NCI-H345 (cell line): ENCODE measurements around the gene RBL1.
"Not testable (repeated sequence)": the region's sequence is repeated elsewhere in the genome, so short reads cannot be mapped to it uniquely, and the experiment has no call there.

Experiments
- DNase-seq: peaks from one replicate; lab custom pipeline; 2025; lab: John Stamatoyannopoulos, UW

Gene RBL1

GRCh38 chr20:37095599-37096414 lies at the start of gene RBL1:
Gene RBL1, minus strand, starts transcription at chr20:37095997. Its CDS starts 69 bp downstream, at chr20:37095928.
- DNase-seq, result peak; percentile 95

- DNase-seq, result no peak
Observed at GRCh38 chr20:37144856-37145404, 49.1 kb upstream of the RBL1 start.

GRCh38 chr20:37142708-37143107 lies 46.9 kb upstream of the RBL1 start:
- DNase-seq, result no peak

- DNase-seq, result no peak
Observed at GRCh38 chr20:37137547-37137946, 41.8 kb upstream of the RBL1 start.

GRCh38 chr20:37133952-37134351 lies 38.2 kb upstream of the RBL1 start:
- no peak for DNase-seq

- DNase-seq, result no peak
Observed at GRCh38 chr20:37131486-37131885, 35.7 kb upstream of the RBL1 start.

- DNase-seq, result no peak
Observed at GRCh38 chr20:37128803-37129202, 33.0 kb upstream of the RBL1 start.

- DNase-seq, result not testable (repeated sequence)
Observed at GRCh38 chr20:37126290-37126689, 30.5 kb upstream of the RBL1 start.

GRCh38 chr20:37123441-37123840 lies 27.6 kb upstream of the RBL1 start:
- no peak for DNase-seq

GRCh38 chr20:37120497-37120896 lies 24.7 kb upstream of the RBL1 start:
- no peak for DNase-seq

- no peak for DNase-seq
Observed at GRCh38 chr20:37119356-37120036, 23.7 kb upstream of the RBL1 start.

GRCh38 chr20:37114012-37114411 lies 18.2 kb upstream of the RBL1 start:
- no peak for DNase-seq

GRCh38 chr20:37111926-37112455 lies 16.2 kb upstream of the RBL1 start:
- DNase-seq, result no peak

GRCh38 chr20:37108676-37109075 lies 12.9 kb upstream of the RBL1 start:
- DNase-seq, result no peak

- no peak for DNase-seq
Observed at GRCh38 chr20:37102571-37102970, 6.8 kb upstream of the RBL1 start.

GRCh38 chr20:37096415-37097041 lies 731 bp upstream of the RBL1 start:
- no peak for DNase-seq

- DNase-seq, result peak; percentile 35
Observed at GRCh38 chr20:37095108-37095598, 644 bp downstream of the RBL1 start.

- no peak for DNase-seq
Observed at GRCh38 chr20:37090407-37090806, 5.4 kb downstream of the RBL1 start.

GRCh38 chr20:37081717-37082289 lies 14.0 kb downstream of the RBL1 start:
- no peak for DNase-seq

- DNase-seq, result no peak
Observed at GRCh38 chr20:37077009-37077408, 18.8 kb downstream of the RBL1 start.

GRCh38 chr20:37075932-37076685 lies 19.7 kb downstream of the RBL1 start:
- no peak for DNase-seq
